ENCODE data around the gene ZNF219. TPM values are rescaled to one million over a fixed set of nuclear protein-coding genes. Genes with fewer than 3 reads are reported as not detected.
A peak's percentile ranks its signal among the peaks of the same experiment; 100 is the strongest.

Gene ZNF219
- total RNA-seq, 4 donors from 2014 or later, result 44.2 to 70.0 (median 56.7) TPM

DNA sequence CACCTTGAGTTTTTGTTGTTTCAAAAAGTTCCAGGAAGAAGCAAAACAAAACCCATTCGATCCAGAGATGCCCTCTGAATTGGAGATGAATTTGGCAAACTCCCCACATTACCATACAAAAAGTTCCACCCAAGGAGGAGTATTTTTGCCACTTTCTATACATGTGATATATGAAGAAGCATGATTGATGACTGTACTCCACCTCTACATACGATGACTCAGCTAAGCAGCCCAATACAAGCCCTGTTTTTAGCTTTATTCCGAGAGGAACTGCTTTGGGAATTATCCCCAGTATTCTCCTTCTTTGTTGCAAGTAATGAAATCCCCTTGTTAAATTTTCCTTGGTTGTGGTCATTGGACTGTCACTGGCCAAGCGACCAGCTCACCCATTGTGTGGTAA, 13.8 kb upstream of the ZNF219 start:
- no peak overlapping the region for H3K4me3 ChIP-seq
- WGBS, result 51% methylated on average over 4 of the region's 4 CpGs
- H3K36me3 ChIP-seq, result no peaks in the 10 kb centered on the region
- H3K27me3 ChIP-seq, result no peaks in the 10 kb centered on the region
- DNase-seq (ENCODE audit: low spot score in 2 of 2), result no peak
- no peaks in the 10 kb centered on the region for H3K9me3 ChIP-seq
- H3K4me1 ChIP-seq, result peaks cover 23% of the 10 kb centered on the region
- no peak overlapping the region for H3K27ac ChIP-seq
- TF ChIP-seq POLR2A (IDR thresholded peaks at IDR 0.05), result no peak

- H3K27ac ChIP-seq, result peak overlapping the region; percentile 44
- TF ChIP-seq POLR2AphosphoS5 (IDR thresholded peaks at IDR 0.05) (no peak), CTCF (IDR thresholded peaks at IDR 0.05) (no peak), EP300 (IDR thresholded peaks at IDR 0.05) (no peak), POLR2A (IDR thresholded peaks at IDR 0.05) (no peak)
- DNase-seq (ENCODE audit: low spot score in 2 of 2), result peak in 1 of 2 donors; percentile 9
- 50% methylated on average over 6 of the region's 6 CpGs for WGBS
- H3K4me1 ChIP-seq, result peaks cover 50% of the 10 kb centered on the region
- H3K27me3 ChIP-seq, result no peaks in the 10 kb centered on the region
- H3K9me3 ChIP-seq, result no peaks in the 10 kb centered on the region
- no peaks in the 10 kb centered on the region for H3K36me3 ChIP-seq
- H3K4me3 ChIP-seq, result no peak overlapping the region
Observed at GRCh38 chr14:21109377-21110138, 11.1 kb upstream of the ZNF219 start.

DNA sequence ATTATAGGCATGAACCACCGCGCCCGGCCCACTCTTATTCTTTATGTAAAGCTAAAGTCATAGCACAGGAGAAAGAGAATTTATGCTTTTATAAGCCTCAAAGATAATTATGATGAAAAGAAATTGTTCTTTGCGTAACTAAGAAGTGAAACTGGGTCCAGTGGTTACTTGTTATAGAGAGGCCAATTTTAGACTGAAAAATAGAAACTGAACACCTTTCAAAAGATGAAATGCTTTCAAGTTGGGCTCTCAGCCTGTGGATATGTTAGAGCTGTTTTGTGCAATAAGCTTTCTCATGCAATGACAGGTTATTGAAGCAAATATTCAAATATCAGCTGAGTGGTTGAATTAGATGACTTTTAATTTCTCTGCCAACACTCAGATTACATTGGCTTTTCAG, 10.3 kb upstream of the ZNF219 start:
- Histone ChIP-seq H3K4me1 (peaks cover 54% of the 10 kb centered on the region), H3K27me3 (no peaks in the 10 kb centered on the region), H3K36me3 (no peaks in the 10 kb centered on the region), H3K27ac (no peak overlapping the region), H3K9me3 (no peaks in the 10 kb centered on the region), H3K4me3 (no peak overlapping the region)
- 91% methylated on average over 4 of the region's 4 CpGs for WGBS
- no peak for TF ChIP-seq CTCF (IDR thresholded peaks at IDR 0.05)
- no peak for TF ChIP-seq POLR2A (IDR thresholded peaks at IDR 0.05)
- no peak for TF ChIP-seq EP300 (IDR thresholded peaks at IDR 0.05)
- peak in 1 of 2 donors; percentile 50 for DNase-seq (ENCODE audit: low spot score in 2 of 2)

DNA sequence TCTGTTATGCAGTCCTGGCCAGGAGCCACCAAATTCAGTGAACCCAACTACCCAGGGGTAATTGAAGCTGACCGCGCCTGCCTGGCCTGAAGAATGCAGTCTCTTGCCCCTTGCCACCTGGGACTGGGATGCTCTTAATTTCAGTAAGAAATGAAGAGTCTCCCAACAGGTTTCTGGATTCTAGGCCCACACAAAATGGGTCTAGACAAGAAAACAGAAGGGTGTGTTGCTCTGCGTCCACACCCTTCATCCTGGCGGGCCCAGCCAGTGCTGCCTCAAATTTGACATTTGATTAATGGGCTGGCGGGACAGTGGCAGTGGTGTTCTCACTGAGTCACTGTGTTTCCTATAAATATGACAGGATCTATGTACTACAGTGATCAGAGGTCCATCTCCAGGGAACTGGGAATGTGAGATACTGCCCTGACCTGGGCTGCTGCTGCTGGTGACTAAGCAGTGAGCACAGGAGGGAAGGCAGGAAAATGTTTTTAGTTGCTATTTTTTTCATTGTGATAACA, 8.9 kb upstream of the ZNF219 start:
- peak overlapping the region; percentile 97 for H3K27ac ChIP-seq
- H3K27me3 ChIP-seq, result no peaks in the 10 kb centered on the region
- H3K4me3 ChIP-seq, result no peak overlapping the region
- no peaks in the 10 kb centered on the region for H3K9me3 ChIP-seq
- 35% methylated on average over 5 of the region's 5 CpGs for WGBS
- no peak for TF ChIP-seq EP300 (IDR thresholded peaks at IDR 0.05)
- no peak for TF ChIP-seq POLR2AphosphoS5 (IDR thresholded peaks at IDR 0.05)
- no peak for TF ChIP-seq CTCF (IDR thresholded peaks at IDR 0.05)
- TF ChIP-seq POLR2A (IDR thresholded peaks at IDR 0.05), result no peak
- DNase-seq (ENCODE audit: low spot score in 2 of 2), result peak in 1 of 2 donors; percentile 76
- no peaks in the 10 kb centered on the region for H3K36me3 ChIP-seq
- H3K4me1 ChIP-seq, result peaks cover 59% of the 10 kb centered on the region

DNA sequence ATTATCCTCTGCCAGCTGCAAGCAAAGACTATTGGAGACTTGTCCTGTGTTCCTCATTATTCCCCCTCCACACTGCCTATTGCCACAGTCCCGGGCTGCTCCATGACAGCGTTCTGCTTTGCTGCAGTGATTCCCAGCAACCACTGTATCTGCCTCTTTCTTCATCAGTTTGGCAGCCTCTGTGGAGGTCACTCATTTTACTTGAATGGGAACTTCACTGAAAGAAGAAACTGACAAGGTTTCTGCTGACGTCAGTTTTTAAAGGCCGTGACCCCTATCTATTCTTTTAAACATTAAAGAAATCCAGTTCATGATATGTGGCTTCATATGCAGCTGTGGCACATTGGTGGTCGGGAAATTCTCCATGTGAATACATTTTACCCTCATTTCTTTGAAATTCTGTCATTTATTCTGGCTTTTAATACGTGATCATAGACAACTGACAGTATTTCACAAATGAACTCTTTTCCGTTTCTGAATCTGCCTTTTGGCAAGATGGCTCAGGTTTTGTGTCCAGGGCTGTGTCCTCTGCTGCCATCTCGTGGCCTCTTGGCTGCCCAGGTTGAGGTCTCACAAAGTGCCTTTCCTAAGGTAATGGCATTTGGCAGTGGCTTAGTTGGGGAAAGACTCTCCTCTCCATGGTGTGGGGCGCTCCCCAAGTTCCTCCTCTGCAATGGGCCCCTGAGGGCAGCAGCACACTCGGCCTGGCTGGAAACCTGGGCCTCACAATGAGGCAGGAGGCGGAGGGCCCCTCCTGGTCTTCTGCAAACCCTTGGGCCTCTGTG, 8.2 kb upstream of the ZNF219 start:
- WGBS, result 3% methylated on average over 8 of the region's 11 CpGs
- Histone ChIP-seq H3K4me3 (no peak overlapping the region), H3K9me3 (no peaks in the 10 kb centered on the region), H3K27me3 (no peaks in the 10 kb centered on the region), H3K4me1 (peaks cover 65% of the 10 kb centered on the region), H3K36me3 (no peaks in the 10 kb centered on the region), H3K27ac (peak overlapping the region; percentile 97)
- peak in 1 of 2 donors; percentile 88 for DNase-seq (ENCODE audit: low spot score in 2 of 2)
- TF ChIP-seq CTCF (IDR thresholded peaks at IDR 0.05) (peak; percentile 25 to 90), POLR2AphosphoS5 (IDR thresholded peaks at IDR 0.05) (peak in 1 of 3 donors; percentile 11), EP300 (IDR thresholded peaks at IDR 0.05) (no peak), POLR2A (IDR thresholded peaks at IDR 0.05) (no peak)
